ENCODE measurements around the gene WDR45B. TPM values are rescaled to one million over a fixed set of nuclear protein-coding genes. Genes with fewer than 3 reads are reported as not detected.
A peak's percentile ranks its signal among the peaks of the same experiment; 100 is the strongest.

Gene WDR45B
- total RNA-seq, 1 donor from 2014 or later = 67.1 TPM

DNA sequence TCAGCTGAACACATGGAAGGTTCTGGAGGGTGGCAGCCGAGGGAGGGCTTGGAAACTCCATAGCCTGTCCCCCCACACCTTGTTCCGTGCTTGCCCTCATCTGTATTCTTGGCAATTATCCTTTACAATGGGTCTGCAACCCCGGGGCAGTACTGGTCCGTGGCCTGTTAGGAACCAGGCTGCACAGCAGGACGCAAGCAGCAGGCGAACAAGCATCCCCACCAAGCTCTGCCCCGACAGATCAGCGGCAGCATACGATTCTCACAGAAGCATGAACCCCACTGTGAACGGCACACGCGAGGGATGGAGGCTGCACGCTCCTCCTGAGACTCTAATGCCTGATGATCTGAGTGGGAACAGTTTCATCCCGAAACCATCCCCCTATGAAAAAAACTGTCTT, 6.2 kb downstream of the WDR45B start:
- DNase-seq (ENCODE audit: low spot score) (no peak), ATAC-seq (no peak)
- intact Hi-C loops (cut with DNase I) = no loop called here

DNA sequence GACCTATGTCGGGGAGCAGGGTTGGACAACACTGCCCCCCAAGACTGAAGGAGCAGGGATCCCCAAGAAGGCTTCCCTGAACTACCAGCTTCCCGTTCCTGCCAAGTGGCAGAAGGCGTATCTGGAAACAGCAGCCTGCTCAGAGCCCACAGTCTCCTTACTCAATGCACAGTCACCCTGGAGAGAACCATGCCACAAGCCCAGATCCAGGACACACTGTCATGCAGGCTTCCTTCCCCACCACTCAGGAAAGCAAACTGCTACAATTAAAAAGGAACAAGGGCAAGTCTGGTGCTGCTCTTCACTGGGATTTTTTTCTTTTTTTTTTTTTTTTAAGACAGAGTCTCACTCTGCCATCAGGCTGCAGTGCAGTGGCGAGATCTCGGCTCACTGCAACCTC, 8.2 kb downstream of the WDR45B start:
- intact Hi-C loops (cut with DNase I) = no loop called here
- ATAC-seq (peak; percentile 8), DNase-seq (ENCODE audit: low spot score) (no peak)

DNA sequence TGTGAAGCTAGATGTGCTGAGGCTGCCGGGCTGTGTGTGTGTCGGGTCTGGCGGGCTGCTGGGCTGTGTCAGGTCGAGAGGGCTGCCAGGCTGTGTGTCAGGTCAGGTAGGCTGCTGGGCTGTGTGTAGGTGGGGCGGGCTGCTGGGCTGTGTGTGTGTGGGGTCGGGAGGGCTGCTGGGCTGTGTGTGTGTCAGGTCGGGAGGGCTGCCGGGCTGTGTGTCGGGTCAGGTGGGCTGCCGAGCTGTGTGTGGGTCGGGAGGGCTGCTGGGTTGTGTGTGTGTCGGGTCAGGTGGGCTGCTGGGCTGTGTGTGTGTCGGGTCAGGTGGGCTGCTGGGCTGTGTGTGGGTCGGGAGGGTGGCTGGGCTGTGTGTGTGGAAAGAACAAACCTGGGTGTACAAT, 8.6 kb downstream of the WDR45B start:
- intact Hi-C loops (cut with DNase I) = no loop called here
- peak; percentile 14 for ATAC-seq
- DNase-seq (ENCODE audit: low spot score) = no peak

DNA sequence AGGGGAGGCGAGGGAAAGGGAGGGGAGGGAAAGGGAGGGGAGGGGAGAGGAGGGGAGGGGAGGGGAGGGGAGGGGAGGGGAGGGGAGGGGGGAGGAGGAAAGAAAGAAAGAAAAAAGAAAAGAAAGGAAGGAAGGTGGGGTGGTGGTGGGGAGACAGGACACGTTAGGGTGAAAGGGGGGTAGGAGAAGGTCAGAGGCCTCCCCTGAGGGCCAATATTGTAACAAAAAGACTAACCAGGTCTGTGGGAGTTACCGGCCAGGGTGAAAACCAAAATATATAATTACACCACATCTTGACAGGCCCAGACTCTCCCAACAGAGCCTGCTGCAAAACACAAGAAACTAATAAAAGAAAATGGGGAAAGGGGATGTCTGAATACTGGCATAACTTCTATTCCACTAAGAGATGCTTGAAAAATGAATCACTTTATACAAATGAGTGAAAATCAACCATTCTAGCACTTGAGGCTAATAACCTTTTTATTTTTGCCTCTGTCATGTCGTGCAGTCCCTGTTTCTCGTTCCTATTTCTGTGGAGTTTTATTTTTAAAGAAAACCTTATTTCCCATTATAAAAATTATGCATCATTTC, 10.0 kb downstream of the WDR45B start:
- intact Hi-C loops (cut with DNase I) = no loop called here
- DNase-seq (ENCODE audit: low spot score) (no peak), ATAC-seq (no peak)

DNA sequence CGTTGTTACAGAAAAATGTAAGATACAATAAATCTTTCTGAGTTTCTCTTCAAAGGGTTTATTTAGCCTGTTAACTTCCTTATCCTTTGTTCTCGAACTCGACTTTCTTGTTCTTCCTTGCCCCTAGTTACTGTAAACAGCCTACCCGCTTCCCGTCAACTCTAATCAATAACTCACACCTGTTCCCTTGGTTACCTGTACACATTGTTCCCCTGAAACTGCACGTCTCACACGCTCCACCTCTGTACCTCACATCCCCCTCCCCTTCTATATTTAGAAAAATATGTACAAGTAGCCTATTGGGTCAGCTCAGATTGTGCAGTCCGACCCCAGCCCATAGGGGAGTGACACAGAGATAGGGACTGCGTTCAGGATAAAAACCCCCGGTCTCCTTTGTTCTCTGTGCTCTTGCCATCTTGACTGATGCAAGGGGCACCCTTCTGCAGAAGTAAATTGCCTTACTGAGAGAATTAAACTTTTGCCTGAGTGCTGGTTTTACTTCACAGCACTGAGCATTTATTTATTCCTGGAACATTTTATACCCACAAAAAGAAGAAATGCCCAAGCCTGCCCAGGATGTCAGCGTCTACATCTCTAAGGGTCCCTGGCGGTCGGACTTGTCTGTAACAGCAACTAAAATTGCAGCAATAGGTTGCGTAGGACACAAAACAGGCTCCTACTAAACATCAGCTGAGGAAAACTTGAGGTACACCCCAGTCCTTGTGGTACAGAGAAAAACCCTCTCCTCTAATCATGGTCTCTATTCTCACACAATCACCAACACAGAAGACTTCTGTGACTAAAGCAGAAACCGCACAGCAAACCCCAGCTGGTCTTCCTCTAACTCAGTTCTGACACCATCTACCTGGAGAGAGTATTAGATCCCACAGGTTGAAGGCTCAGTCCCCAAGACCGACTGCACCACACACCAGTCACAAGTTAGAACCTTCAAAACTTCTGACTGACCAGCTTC, 11.3 kb downstream of the WDR45B start:
- intact Hi-C loops (cut with DNase I) = no loop called here
- ATAC-seq (no peak), DNase-seq (ENCODE audit: low spot score) (no peak)

DNA sequence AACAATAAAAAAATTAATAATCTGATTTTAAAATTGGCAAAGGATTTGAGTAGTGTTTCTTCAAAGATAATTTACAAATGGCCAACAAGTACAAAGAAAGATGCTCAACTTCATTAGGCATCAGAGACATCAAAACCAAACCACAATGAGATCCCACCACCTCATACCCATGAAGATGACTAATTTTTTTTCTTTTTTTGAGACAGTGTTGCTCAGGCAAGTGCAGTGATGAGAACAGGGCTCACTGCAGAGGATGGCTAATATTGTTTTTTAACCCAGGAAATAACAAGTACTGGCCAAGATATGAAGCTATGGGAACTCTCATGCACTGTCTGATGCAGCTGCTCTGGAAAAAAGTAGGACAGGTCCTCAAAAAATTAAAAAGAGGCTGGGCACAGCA, 14.9 kb downstream of the WDR45B start:
- intact Hi-C loops (cut with DNase I) = no loop called here
- DNase-seq (ENCODE audit: low spot score) (no peak), ATAC-seq (no peak)

DNA sequence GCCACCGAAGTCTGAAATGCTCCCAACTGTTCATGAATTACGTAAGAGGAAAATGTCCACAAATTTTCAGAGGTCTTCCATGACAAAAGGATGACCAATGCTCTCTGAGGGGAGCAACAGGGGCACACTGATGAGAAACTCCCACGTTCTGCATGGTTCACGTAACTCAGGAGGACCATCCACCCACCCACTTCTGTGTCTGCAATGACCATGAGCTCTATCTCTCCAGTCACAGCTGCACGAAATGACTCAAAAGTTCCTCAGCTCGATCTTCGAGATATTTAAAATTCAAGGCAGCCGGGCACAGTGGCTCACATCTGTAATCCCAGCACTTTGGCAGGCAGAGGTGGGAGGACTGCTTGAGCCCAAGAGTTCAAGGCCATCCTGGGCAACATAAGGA, 15.8 kb downstream of the WDR45B start:
- ATAC-seq (no peak), DNase-seq (ENCODE audit: low spot score) (no peak)
- intact Hi-C loops (cut with DNase I) = no loop called here

DNA sequence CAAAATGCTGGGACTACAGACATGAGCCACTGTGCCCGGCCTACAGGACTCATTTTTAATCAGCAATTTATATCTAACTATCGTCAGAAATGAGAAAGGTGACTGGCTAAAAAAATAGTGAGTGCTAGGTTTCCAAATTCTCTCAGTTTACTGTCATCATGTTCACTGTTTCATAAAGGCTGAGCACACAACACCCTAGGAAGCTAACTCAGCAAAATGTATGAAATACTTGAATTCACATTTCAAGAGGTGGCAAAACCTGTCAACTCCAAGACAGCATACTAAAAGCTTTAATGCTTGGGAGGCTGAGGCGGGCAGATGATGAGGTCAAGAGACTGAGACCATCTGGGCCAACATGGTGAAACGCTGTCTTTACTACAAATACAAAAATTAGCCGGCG, 16.7 kb downstream of the WDR45B start:
- DNase-seq (ENCODE audit: low spot score) (no peak), ATAC-seq (no peak)
- intact Hi-C loops (cut with DNase I) = no loop called here

DNA sequence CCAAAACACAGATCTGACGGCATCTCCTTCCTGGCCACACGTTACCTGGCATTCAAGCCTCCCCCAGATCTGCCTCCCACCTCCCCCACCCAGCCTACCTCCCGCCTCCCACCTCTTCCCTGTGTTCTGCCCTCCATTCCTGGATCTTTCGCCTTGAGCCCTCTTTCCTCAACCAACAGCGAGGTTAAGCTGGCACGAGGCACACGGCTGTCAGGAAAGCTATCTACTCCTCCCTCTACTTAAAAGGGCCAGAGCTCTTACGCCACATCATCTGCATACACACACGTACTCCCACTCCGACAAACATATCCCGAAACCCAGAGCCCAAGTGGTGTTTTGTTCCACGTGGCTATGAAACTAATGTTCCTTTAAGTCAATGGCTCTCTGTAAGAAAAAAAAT, 18.0 kb downstream of the WDR45B start:
- DNase-seq (ENCODE audit: low spot score) (no peak), ATAC-seq (no peak)
- intact Hi-C loops (cut with DNase I) = no loop called here

DNA sequence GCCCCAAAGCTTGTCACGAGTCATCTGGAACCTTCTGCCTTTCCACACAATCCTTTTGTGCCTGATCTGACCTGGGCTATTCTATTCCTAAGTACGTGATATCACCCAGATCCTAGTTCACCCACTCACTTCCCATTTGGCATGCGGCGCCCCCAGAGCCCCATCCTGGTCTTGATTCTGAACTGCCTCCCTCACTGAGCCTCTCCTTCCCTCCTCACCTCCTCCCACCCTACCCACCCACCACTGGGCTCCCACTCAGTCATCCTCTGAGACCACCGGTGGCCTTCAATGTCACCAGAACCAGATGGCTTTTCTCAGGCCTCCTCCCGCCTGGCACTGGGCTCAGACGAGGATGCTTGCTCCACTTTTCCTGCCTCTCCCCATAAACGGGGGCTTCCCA, 18.5 kb downstream of the WDR45B start:
- DNase-seq (ENCODE audit: low spot score) (no peak), ATAC-seq (no peak)
- intact Hi-C loops (cut with DNase I) = no loop called here

DNA sequence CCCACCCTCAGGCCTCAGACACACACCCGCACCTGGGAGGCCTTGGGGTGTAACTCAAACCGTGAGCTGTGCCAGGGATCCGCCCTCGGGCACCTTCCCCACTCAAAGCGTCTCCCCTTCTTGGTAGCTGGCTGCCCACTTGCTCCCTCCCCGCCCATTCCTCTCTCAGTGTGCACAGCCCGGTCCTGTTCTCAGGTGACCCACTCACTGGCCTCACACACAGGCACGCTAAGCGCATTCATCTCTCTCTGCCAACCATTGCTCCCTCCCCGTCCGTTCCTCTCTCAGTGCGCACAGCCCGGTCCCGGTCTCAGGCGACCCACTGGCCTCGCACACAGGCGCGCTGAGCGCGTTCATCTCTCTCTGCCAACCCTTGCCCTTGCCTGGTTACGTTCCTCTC, 20.8 kb downstream of the WDR45B start:
- ATAC-seq (peak; percentile 37), DNase-seq (ENCODE audit: low spot score) (no peak)
- intact Hi-C loops (cut with DNase I) = no loop called here

DNA sequence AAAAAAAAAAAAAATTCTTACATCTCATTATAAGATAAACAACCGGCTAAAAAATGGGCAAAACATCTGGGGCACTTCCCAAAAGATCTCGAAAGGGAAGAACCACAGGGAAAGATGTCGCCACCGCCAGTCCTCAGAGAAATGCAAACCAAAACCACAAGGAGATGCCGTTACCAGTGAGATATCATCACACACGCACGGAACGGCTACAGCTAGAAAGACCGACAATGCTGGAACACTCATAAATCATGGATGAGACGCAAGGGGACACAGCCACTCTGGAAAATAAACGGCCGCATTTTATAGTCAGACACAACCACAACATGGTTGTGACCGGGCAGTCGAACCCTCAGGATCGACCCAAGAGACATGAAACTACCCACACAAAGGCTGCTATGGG, 24.5 kb downstream of the WDR45B start:
- DNase-seq (ENCODE audit: low spot score) (no peak), ATAC-seq (no peak)
- intact Hi-C loops (cut with DNase I) = no loop called here

DNA sequence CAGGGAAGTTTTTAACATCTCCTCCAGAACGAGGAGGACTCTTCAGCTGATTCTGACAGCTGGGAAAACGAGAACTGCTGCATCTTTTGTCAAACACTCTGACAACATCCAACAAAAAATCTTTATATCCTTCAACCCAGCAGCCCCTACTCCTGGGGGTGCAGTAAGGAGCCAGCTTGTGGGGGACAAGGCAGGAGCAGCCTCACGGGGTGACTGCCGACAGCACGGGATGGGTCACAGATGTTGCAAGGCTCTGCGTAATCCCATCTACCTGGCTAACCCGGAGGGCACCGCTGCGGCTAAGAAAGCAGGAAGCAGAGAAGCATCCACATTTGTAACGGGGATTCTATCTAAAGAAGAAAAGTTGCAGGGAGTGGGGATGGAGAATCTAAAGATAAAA, 28.6 kb downstream of the WDR45B start:
- intact Hi-C loops (cut with DNase I) = no loop called here
- DNase-seq (ENCODE audit: low spot score) (no peak), ATAC-seq (no peak)

DNA sequence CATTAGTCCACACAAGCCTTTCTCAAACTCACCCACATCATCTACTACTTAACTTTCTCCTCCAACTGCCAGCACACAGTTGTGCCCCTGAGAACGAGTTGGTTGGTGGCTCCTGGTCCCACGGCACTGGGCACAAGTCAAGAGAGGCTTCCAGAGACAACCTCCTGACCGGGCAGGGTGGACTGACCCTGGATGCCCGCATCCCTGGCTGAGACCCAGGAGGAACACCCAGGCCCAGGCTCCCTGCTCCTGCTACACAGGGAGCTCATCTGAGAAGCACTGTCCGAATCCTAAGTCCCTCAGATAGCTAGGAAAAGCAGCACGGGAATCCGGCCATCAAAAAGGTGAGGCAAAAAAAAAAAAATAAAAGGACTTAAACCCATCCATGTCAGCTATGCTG, 29.0 kb downstream of the WDR45B start:
- intact Hi-C loops (cut with DNase I) = no loop called here
- DNase-seq (ENCODE audit: low spot score) (no peak), ATAC-seq (no peak)

DNA sequence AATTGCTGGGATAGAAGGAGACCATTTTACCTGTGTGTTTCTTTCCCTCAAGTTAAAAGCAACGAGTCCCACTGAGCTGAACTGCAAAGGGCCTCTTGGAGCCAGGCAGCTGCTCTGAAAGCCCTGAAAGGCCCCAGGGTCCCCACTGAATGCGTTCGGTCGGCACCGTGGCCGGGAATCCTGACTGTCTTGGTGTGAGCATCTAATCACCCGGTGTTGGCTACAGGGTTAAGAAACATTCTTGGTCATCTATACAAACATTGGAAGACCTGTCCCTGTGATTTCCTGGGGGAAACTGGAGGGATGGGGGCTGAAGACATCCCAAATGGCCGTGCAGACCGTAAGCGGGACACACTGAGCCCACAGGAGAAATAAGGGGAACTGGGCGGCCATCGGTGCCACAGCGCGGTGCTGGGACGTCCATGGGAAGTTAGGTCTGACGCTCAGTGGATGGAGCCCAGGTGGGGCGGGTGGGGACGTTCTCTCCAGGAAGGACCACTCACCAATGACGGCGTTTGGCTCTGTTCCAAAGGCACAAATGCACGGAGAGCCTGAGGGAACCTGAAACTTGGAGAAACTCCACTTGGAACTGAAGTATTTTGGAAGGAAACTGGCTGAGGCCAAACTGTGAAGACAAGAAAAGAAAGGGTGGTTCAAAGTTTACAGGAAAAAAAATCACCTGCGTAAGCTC, 32.1 kb downstream of the WDR45B start:
- intact Hi-C loops (cut with DNase I) = no loop called here
- ATAC-seq (no peak), DNase-seq (ENCODE audit: low spot score) (no peak)

DNA sequence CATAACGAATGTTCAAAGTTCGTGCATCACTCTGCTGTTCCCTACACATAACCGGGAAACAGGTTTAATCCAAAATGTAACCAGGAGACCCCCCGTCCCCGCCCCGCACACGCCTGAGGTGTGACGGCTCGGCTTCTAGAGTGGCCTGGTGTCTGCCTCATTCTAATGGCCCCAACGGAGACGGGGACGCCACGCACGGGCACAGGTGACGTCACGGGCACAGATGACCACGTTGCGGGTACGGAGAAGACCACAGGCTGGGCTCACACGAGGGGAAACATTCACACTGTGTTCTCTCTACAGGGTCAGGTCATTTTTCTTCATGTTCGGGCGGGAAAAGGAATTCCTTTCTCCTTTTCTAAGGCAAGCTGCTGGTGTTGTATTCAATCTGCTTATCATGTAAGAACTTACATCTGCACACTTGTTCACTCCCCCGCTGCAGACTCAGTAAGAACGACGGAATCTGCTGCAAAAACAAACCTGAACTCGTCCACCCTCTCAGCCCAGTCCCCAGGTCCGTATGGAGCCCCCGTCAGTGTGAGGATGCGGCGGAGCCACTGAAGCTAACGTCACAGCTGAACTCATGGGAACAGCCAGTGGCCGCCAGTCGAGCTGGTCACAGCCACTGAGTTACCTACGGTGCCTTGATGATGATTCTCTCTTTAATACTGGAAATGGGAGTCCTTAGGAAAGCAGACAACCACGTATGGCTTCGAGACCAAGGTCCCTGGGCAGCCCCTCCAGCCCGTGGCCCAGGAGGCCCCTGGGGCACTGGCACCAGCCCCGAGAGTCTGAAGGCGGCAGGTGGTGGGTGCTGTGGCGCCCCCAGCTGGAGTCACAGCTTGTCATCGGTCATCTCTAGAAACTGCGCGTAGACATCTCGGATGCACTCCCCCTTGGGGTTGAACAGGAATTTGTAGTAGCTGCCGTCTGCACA, 32.9 kb downstream of the WDR45B start:
- ATAC-seq (no peak), DNase-seq (ENCODE audit: low spot score) (no peak)
- intact Hi-C loops (cut with DNase I) = no loop called here

DNA sequence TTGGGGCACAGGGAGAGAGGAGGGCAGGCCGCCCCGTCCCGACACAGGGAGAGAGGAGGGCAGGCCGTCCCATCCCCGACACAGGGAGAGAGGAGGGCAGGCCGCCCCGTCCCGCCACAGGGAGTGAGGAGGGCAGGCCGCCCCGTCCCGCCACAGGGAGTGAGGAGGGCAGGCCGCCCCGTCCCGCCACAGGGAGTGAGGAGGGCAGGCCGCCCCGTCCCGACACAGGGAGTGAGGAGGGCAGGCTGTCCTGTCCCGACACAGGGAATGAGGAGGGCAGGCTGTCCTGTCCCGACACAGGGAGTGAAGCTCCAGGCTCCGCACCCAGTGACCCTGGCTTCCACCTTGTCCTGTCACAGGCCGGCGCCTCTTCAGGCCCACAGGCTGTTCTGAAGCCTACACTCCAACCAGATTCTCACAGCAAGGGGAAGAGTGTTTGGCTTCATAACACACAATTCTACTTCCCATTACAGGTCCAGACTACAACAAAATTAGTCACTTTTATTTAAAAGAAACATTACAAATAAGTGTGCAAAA, 34.1 kb downstream of the WDR45B start:
- ATAC-seq (no peak), DNase-seq (ENCODE audit: low spot score) (no peak)
- intact Hi-C loops (cut with DNase I) = no loop called here

DNA sequence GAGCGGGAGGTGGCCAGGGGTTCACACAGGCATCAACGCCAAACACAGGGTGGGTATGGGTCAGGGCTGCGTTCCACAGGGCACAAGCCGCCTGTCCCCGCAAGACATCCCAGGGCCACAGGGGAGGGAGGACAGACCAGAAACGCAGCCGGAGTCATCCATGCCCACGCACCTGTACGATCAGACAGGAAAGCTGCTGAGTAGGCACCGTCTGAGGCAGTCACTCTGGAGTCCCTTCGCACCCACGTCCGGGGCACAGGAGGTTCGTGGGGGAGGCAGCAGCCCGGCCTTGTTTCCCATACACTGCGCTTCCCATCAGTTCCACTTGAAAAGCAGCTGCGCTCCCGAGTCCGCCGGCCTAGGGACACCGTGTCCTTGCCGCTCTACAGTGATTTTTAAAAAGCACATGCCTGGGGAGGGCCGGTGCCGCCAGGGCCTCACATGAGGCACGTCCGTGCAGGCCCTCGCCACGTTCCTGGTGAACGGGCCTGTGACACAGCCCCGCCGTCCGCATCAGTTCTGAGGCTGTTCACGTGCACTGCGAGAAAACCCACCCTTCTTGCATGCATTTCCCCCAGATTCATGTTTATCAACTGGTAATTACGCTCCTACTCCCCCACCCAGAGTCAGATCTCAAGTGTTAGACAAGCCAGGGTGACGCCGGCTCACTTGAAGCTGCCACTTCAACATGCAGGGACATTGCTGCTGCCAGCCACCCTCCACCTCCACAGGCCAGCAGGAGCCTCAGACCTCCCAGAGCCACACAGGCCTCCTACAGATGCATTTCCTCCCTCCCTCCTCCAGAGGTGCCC, 34.8 kb downstream of the WDR45B start:
- intact Hi-C loops (cut with DNase I) = no loop called here
- DNase-seq (ENCODE audit: low spot score) = no peak
- ATAC-seq = peak; percentile 20
